WTC11 (cell line): ENCODE results near the gene WDR54.

Experiments used
- FOXP1 ChIP-seq: sonication (generic); formaldehyde crosslinking; IDR thresholded peaks from 2 replicates; pipeline ENCODE4 v1.8.0; 2022; ENCODE audit warnings: missing genetic modification reagents, mild to moderate bottlenecking, moderate library complexity, borderline replicate concordance
- JUN ChIP-seq: sonication (generic); formaldehyde crosslinking; IDR thresholded peaks from 2 replicates; pipeline ENCODE4 v1.8.0; 2023; ENCODE audit warnings: mild to moderate bottlenecking, missing genetic modification reagents
- TCF7 ChIP-seq: sonication (generic); formaldehyde crosslinking; IDR thresholded peaks from 2 replicates; pipeline ENCODE4 v1.8.0; 2022; ENCODE audit warnings: mild to moderate bottlenecking, low read depth, missing genetic modification reagents, moderate library complexity
- ZBTB21 ChIP-seq: sonication (generic); formaldehyde crosslinking; IDR thresholded peaks from 2 replicates; pipeline ENCODE4 v1.8.1; 2023; ENCODE audit warnings: mild to moderate bottlenecking, missing genetic modification reagents, borderline replicate concordance
- TF ChIP-seq, protein P1 (sequence below): fragments of 200-600 bp; IDR thresholded peaks from 2 replicates; pipeline ENCODE4 v1.8.0; 2022; ENCODE audit warnings: antibody characterized with exemption
- TF ChIP-seq, protein P2 (sequence below): sonication (generic); formaldehyde crosslinking; IDR thresholded peaks from 2 replicates; pipeline ENCODE4 v1.8.1; 2022; ENCODE audit warnings: low read depth, missing genetic modification reagents, borderline replicate concordance

DNA sequence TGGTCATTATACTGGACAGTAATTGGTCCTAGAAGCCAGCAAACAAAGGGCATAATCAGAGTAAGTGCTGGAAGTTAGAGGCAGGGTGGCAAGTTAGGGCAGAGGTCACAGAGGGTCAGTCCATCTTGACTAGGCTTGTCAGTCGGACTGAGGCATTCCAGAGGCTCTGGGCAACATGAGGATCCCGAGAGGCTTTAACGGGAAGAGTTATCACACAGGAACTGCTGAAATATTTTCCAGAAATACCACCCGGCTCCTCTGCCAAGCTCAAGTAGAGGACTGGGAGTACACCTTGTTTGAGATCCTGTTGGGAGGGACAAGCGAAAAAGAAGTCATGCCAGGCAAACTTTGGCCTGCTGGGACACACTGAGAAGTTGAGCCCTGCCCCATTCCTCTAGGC is 13.8 kb upstream of the WDR54 start:
- TF ChIP-seq, protein P1, sequence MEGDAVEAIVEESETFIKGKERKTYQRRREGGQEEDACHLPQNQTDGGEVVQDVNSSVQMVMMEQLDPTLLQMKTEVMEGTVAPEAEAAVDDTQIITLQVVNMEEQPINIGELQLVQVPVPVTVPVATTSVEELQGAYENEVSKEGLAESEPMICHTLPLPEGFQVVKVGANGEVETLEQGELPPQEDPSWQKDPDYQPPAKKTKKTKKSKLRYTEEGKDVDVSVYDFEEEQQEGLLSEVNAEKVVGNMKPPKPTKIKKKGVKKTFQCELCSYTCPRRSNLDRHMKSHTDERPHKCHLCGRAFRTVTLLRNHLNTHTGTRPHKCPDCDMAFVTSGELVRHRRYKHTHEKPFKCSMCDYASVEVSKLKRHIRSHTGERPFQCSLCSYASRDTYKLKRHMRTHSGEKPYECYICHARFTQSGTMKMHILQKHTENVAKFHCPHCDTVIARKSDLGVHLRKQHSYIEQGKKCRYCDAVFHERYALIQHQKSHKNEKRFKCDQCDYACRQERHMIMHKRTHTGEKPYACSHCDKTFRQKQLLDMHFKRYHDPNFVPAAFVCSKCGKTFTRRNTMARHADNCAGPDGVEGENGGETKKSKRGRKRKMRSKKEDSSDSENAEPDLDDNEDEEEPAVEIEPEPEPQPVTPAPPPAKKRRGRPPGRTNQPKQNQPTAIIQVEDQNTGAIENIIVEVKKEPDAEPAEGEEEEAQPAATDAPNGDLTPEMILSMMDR = no peak
- TF ChIP-seq ZBTB21 (CRISPR knock-in tag) = no peak
- TF ChIP-seq, protein P2, sequence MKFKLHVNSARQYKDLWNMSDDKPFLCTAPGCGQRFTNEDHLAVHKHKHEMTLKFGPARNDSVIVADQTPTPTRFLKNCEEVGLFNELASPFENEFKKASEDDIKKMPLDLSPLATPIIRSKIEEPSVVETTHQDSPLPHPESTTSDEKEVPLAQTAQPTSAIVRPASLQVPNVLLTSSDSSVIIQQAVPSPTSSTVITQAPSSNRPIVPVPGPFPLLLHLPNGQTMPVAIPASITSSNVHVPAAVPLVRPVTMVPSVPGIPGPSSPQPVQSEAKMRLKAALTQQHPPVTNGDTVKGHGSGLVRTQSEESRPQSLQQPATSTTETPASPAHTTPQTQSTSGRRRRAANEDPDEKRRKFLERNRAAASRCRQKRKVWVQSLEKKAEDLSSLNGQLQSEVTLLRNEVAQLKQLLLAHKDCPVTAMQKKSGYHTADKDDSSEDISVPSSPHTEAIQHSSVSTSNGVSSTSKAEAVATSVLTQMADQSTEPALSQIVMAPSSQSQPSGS (CRISPR knock-in tag) = no peak
- no peak for TF ChIP-seq JUN (CRISPR knock-in tag)
- TF ChIP-seq TCF7 = no peak
- no peak for TF ChIP-seq FOXP1 (CRISPR knock-in tag)
